MM.1S (cell line): ENCODE data around the gene ANXA6.

Experiments used
- CTCF ChIP-seq: fragments of 300-600 bp; sonication (generic); IDR thresholded peaks from 2 replicates; pipeline ENCODE4 v1.5.1; 2016; ENCODE audit warnings: antibody characterized with exemption, low read length, mixed read lengths
- EZH2 ChIP-seq: fragments of 300-600 bp; sonication (generic); optimal IDR thresholded peaks from 2 replicates; pipeline ENCODE3; 2017; ENCODE audit warnings: low read depth, mild to moderate bottlenecking, antibody characterized with exemption, low read length, mixed read lengths

DNA sequence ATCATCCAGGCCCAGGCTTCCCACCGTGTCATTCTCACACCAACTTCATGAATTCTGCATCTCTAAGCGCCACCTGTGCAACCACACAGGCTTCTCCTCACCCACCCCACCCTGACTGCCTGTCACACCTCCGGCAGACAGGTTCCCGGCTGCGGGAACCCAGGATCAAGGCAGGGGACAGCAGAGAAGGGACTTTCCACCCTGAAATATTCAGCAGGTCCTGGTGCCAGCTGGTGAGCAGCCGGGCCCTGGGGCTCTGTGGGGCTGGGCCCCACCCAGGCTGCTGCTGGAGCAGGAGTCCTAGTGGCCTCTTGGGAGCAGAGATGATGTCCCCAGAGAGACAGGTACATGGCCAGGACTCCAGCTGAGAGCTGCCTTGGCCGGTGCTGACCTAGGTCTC, 12.7 kb downstream of the ANXA6 start:
- TF ChIP-seq EZH2 (no peak), CTCF (no peak)
